ENCODE results near the gene SMAD3.
A peak's percentile ranks its signal among the peaks of the same experiment; 100 is the strongest.

SMAD3 gene

GRCh38 chr15:67036775-67037555, 28.4 kb upstream of the SMAD3 start:
- no peak for DNase-seq (ENCODE audit: low spot score)

GRCh38 chr15:67037694-67038093, 27.7 kb upstream of the SMAD3 start:
- no peak for DNase-seq (ENCODE audit: low spot score)

GRCh38 chr15:67038736-67039135, 26.7 kb upstream of the SMAD3 start:
- no peak for DNase-seq (ENCODE audit: low spot score)

GRCh38 chr15:67039384-67040075, 25.9 kb upstream of the SMAD3 start:
- no peak for DNase-seq (ENCODE audit: low spot score)

GRCh38 chr15:67040277-67040676, 25.1 kb upstream of the SMAD3 start:
- no peak for DNase-seq (ENCODE audit: low spot score)

GRCh38 chr15:67042551-67043142, 22.8 kb upstream of the SMAD3 start:
- DNase-seq (ENCODE audit: low spot score), result no peak

GRCh38 chr15:67043939-67044771, 21.2 kb upstream of the SMAD3 start:
- peak; percentile 78 for DNase-seq (ENCODE audit: low spot score)

GRCh38 chr15:67047149-67047661, 18.2 kb upstream of the SMAD3 start:
- no peak for DNase-seq (ENCODE audit: low spot score)

GRCh38 chr15:67048281-67049279, 16.8 kb upstream of the SMAD3 start:
- peak; percentile 46 for DNase-seq (ENCODE audit: low spot score)

GRCh38 chr15:67049351-67050044, 15.9 kb upstream of the SMAD3 start:
- DNase-seq (ENCODE audit: low spot score), result peak; percentile 62

GRCh38 chr15:67050062-67050461, 15.3 kb upstream of the SMAD3 start:
- peak; percentile 48 for DNase-seq (ENCODE audit: low spot score)

- no peak for DNase-seq (ENCODE audit: low spot score)
These were observed 14.8 kb upstream of the SMAD3 start for GRCh38 chr15:67050522-67051087.

- DNase-seq (ENCODE audit: low spot score), result no peak
These were observed 14.0 kb upstream of the SMAD3 start for GRCh38 chr15:67051088-67052045.

- DNase-seq (ENCODE audit: low spot score), result no peak
These were observed 10.7 kb upstream of the SMAD3 start for GRCh38 chr15:67054676-67055075.

- DNase-seq (ENCODE audit: low spot score), result no peak
These were observed 6.3 kb upstream of the SMAD3 start for GRCh38 chr15:67059127-67059553.

GRCh38 chr15:67061811-67062368, 3.5 kb upstream of the SMAD3 start:
- DNase-seq (ENCODE audit: low spot score), result no peak

GRCh38 chr15:67062369-67062985, 2.9 kb upstream of the SMAD3 start:
- DNase-seq (ENCODE audit: low spot score), result no peak
